Right ventricle myocardium inferior (tissue), 1 donor: ENCODE results near the gene UBL7. TPM values are rescaled to one million over a fixed set of nuclear protein-coding genes. Genes with fewer than 3 reads are reported as not detected.
A peak's percentile ranks its signal among the peaks of the same experiment; 100 is the strongest.

Source experiments
- ATAC-seq: fragments of 200-7000 bp; cut with Tn5 transposase; one replicate; pipeline ENCODE4 v1.9.1; 2020; ENCODE audit warnings: mild to moderate bottlenecking, moderate library complexity
- DNase-seq: peaks from one replicate; pipeline ENCODE4 v3.0.0; 2021; ENCODE audit errors: missing footprints
- intact Hi-C: fragments of 100-400 bp; cut with DNase I; formaldehyde crosslinking; loops from one replicate; pipeline ENCODE4 v1.11.0; 2022
- microRNA-seq: library from miRNA; unstranded; fragments of <30 nt; microRNA quantifications from one replicate; pipeline ENCODE4 v1.2.0, GENCODE V29; 2020
- total RNA-seq: library from RNA; stranded (reverse); fragmentation: NEBNext Ultra II Directional; extraction: Animal tissue kit (Norgen Biotek cat#: 25700); gene quantifications from one replicate; pipeline ENCODE4 v1.2.1, GENCODE V29; 2021
- donor health status: DM: no; HTN: yes; CAD: no; lungs with severe emphysema.

Gene UBL7
- total RNA-seq, 1 donor from 2014 or later, result 47.7 TPM

DNA sequence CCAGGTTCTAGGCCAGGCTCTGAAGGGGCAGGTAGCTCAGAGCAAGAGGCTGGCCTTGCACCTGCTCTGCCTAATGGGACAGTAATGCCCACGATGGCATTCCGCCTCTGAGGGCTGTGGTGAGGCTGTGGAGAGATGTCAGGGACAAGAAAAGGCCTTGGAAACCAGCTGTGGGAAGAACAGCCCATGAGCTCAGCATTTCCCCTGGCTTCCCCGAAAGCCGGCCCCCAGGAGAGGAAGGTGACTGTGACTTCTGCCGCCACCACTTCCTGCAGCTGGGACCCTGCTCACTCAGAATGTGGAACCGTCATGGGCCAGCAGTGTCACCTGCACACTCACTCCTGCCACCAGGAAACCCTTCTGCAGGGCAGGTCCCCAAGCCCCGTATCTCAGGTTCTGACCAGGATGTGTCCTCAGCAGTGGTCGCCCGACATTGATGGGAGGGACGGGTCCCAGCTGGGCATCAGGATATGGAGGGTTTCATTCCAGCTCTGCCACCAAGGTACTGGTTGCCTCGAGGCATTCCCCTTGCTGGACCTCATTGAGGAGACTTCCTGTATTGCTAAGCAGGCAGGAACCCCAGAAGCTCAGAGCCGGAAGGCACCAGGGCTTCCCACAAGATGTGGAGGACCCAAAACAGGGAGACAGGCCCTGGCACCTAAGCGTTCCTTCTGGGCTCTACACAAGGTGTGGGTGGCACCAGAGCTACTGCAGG lies 57.9 kb downstream of the UBL7 start:
- no peak for DNase-seq
- ATAC-seq, result no peak
- intact Hi-C loops, result no loop called here

DNA sequence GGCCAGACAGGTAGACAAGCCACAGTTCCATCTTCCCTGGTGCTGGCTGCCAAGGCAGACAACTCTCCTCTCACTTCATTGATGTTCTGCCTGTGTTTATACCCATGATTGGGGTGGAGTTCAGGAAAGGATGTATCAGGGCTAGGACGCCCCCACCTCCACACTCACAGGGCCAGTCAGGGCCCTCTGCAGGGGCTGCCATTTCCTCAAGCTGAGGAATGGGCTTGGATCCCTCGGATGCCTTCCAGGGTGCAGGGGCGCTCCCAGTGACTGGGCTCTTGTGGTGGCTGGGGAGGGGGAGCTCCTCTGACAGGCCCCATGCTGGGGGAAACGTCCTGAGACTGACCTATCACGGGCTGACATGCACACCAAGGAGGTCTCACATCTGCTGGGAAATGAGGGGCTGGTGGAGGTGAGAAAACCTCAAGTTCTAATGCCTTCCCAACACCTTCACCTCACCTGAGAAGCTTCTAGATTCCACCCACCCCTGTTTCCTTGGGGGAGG lies 58.6 kb downstream of the UBL7 start:
- intact Hi-C loops, result no loop called here
- ATAC-seq (no peak), DNase-seq (peak; percentile 55)

DNA sequence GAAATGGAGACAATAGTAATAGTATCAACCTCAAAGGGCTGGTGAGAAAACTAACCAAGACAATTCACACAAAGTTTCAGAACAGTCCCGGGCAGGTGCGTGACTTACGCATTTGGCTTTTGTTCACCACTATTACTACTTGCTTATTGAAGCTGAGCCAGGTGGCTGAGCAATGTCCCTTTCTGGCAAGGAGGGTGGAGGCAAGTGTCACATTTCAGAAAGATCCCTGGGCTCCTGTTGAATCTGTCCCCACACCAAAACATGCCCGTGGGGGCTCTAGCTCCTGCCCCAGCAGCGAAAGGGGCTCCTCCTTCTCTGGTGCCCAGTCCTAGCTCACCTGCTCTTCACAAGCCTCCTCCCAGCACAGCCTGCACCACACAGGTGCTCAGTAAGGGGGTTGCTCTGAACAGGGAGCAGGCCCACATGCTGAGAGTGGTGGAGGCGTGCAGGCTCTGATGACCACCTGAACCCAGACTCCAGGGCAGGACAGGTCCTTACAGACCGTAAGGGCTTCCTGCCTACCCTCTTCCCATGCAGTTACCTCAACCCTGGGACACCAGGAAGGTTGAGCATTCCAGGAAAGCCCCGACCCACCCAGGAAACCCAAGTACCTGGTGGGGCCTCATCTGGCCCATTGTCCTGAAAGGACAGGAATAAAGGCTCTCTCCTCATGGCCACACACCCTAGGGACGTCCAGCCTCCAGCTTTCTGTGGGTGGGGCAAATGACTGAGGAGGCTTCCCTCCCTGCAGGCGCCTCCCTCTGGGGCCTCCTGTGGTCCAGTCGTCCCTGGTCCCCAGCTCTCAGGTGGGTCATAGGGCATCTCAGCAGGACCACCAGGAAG lies 59.8 kb downstream of the UBL7 start:
- ATAC-seq (no peak), DNase-seq (peak; percentile 39)
- intact Hi-C loops, result no loop called here

DNA sequence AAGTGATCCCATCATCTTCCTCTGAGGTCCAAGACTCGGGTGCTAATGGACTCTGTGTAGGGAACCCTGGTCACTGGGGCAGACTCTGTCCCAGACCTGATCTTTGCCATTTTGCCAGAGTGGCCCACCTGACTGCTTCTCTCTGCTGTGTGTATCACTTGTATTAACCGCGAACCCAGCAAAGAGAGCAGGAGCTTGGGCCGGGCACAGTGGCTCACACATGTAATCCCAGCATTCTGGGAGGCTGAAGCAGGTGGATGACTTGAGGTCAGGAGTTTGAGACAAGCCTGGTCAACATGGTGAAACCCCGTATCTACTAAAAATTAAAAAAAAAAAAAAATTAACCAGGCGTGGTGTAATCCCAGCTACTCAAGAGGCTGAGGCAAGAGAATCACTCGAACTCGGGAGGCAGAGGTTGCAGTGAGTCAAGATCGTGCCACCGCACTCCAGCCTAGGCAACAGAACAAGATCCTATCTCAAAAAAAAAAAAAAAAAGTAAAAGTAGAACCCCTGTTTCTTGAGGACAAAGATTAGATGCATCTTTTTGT lies 60.6 kb downstream of the UBL7 start:
- intact Hi-C loops, result no loop called here
- DNase-seq (peak; percentile 43), ATAC-seq (no peak)

DNA sequence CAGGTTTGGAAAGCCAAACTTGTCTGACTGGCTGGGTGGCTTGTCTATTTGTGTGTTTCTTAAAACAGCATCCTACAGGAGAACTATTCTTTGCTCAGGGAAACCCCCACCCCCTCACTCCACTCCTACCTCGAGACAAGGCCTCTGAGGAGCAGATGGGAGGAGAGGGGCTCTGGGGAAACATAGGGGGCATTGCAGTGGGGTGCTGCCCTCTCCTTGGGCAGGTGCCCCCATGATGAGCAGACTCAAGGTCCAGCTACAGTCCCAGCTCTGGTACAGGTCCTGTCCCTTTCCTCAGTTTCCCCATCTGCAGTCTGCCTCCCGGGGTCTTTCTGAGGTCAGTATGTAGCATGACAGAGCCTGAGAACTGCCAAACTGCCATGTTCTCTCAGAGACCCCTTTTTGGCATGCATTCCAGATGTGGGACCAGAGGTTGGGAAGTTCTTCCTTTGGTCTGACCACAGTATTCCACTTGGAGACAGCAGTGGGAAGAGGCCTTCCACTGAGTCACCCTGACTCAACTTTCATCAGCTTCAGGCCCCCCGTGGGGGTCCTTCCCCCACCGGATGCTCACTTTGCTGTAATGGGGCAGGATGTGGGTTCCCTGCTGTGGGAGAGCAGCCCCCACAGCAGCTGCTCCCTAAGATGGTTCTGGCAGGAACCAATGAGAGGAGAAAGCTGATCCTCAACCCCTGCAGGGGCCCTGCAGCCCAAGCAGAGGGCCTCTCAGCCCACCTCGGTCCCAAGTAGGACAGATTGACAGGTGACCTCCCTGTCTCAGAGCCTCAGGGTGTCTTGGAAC lies 61.2 kb downstream of the UBL7 start:
- intact Hi-C loops, result no loop called here
- ATAC-seq, result no peak

DNA sequence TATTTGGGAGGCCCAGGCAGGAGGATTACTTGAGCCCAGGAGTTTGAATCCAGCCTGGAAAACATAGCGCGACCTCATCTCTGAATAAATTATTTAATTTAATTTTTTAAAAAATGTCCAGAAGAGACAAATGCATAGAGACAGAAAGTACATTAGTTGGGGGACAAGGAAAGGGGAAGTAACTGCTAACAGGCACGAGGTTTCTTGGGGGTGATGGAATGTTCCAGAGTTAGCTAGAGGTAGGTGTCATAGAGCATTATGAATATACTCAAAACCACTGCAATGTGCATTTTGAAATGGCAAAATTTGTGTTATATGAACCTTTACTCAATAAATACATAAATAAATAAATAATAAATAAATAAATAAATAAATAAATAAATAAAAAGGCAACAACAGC lies 61.9 kb downstream of the UBL7 start:
- intact Hi-C loops, result no loop called here
- DNase-seq (no peak), ATAC-seq (no peak)

More for the DNA sequence above, 61.2 kb downstream of the UBL7 start:
- no peak for DNase-seq

DNA sequence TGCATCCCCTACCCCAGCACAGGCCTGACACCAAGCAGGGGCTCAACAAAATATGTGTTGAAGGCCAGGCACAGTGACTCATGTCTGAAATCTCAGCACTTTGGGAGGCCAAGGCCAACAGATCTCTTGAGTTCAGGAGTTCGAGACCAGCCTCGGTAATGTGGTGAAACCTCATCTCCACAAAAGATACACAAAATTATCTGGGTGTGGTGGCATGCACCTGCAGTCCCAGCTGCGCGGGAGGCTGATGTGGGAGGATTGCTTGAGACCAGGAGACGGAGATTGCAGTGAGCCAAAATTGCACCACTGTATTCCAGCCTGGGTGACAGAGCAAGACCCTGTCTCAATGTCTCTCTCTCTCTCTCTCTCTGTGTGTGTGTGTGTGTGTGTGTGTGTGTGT lies 62.8 kb downstream of the UBL7 start:
- intact Hi-C loops, result no loop called here
- DNase-seq (no peak), ATAC-seq (no peak)

DNA sequence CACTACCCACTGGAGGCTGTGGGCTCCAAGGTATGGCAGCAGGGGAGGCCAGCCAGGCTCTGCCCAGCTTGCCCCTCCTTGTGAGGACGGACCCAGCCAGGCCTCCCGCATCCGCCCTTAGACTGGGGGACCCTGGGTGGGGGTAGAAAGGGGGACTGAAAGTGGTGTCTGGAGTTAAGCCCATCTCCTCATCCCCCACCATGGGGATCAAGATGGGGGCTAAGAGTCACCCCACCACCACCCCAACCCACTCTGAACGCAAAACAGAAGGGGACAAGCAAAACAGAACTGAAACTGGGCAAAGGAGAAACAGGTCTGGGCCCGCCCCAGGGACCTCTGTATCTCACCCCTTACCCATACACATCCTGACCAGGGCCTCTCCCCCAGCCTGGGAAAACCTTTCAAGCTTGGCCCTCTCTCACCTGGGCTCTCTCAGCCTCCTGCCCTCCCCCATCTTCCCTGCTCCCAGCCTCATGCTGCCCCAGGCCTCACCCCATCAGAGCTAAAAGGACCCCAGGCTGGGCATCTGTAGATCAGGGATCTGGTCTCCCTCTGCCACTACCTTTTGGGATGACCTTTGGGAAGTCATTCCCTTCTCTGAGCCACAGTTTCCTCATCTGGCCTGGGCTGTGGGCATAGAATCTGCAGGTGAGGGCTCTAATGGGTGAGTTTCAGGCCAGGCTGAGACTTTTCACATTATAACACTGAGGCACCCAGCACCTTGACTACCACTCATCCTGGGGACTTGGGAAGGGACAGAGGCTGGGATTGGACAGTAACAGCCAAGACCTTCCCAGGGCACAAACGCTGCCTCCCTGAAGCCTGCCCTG lies 63.5 kb downstream of the UBL7 start:
- no peak for ATAC-seq
- peak; percentile 46 for DNase-seq
- intact Hi-C loops, result no loop called here

DNA sequence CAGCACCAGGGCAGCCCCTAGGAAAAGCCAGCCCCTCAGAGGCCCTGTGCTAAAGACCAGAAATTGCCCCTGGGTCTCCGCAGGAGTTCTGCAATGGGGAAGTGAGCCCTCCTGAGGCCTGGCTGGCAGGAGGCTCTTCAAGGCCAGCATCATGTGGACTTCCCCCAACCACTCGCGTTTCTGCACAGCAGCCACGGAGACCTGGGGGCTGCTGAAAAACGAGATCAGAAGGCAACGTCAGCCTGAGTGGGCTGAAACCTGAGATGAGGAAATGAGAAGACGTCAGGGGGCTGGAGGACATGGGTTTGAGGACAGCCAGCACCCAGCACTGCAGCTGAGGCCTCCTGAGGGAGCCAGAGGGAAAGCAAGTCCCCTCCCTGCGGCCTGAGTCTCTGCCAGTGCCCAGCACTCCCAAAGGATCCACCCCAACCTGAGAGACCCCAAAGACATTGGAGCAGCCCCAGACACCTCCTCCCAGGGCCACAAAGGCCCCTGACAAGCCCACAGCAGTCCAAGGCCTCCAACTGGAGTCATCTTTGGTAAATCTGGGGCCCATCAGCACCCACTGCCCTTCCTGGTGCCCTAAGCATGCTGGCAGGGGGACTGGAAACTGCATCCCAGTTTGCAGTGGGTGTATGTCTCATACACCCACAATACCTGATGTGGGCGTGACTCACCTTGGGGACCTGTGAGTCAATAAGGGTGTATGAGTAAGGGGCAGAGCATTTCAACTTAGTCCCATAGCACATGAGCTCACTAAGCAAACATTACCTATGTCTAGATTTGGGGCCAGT lies 64.3 kb downstream of the UBL7 start:
- DNase-seq (peak; percentile 63), ATAC-seq (no peak)
- intact Hi-C loops, result no loop called here

DNA sequence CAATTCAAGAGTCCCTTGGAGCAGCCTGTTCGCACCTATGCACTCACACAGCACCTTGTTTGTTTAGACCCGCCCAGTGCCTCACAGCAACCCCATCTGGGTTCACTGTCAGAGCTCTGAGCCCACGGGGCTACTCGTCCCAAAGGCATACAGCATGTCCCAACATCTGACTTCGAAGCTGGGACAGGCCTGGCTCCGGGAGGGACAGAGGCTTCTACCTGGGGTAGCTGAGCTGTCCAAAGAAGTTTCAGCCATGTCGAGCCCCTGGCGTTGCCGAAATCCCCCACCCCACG lies 64.9 kb downstream of the UBL7 start:
- no peak for ATAC-seq
- DNase-seq, result peak; percentile 50
- intact Hi-C loops, result no loop called here

Small RNA genes within 50 kb of the gene (microRNA-seq; reads per million reads assigned to microRNA genes)
- not detected for gene MIR6881

Other genes with a start within 250 kb of the UBL7 start
- not detected for gene CCDC33, start 224.8 kb downstream of the UBL7 start, total RNA-seq
- gene CYP11A1, start 93.5 kb downstream of the UBL7 start, total RNA-seq, result 0.24 TPM
- gene SEMA7A, start 27.2 kb downstream of the UBL7 start, total RNA-seq, result 1.6 TPM
- 1.4 TPM for gene ARID3B, start 80.1 kb upstream of the UBL7 start, total RNA-seq
- gene CLK3, start 154.7 kb upstream of the UBL7 start, total RNA-seq, result 47.3 TPM
- gene EDC3, start 234.9 kb upstream of the UBL7 start, total RNA-seq, result 13.5 TPM